HG03565 (cell line): ENCODE measurements around the gene SLC25A12.
"Not testable (repeated sequence)": the region's sequence is repeated elsewhere in the genome, so short reads cannot be mapped to it uniquely, and the experiment has no call there.

ENCODE experiments used
- ATAC-seq: cut with Tn5 transposase; IDR thresholded peaks from one replicate; pipeline ENCODE4 v1.9.1; 2021; ENCODE audit warnings: mild to moderate bottlenecking, moderate library complexity; ENCODE audit not compliant: unreplicated experiment

The SLC25A12 gene

GRCh38 chr2:171835386-171835785 lies 58.7 kb downstream of the SLC25A12 start:
- ATAC-seq = no peak

- no peak for ATAC-seq
Observed at GRCh38 chr2:171834286-171834685, 59.8 kb downstream of the SLC25A12 start.

- ATAC-seq = no peak
Observed at GRCh38 chr2:171832489-171832888, 61.6 kb downstream of the SLC25A12 start.

- ATAC-seq = no peak
Observed at GRCh38 chr2:171830039-171830438, 64.0 kb downstream of the SLC25A12 start.

- no peak for ATAC-seq
Observed at GRCh38 chr2:171824086-171824485, 70.0 kb downstream of the SLC25A12 start.

- no peak for ATAC-seq
Observed at GRCh38 chr2:171822525-171823322, 71.3 kb downstream of the SLC25A12 start.

GRCh38 chr2:171819453-171819852 lies 74.6 kb downstream of the SLC25A12 start:
- ATAC-seq = no peak

GRCh38 chr2:171814883-171815282 lies 79.2 kb downstream of the SLC25A12 start:
- ATAC-seq = no peak

GRCh38 chr2:171814174-171814573 lies 79.9 kb downstream of the SLC25A12 start:
- ATAC-seq = no peak

GRCh38 chr2:171813729-171814128 lies 80.3 kb downstream of the SLC25A12 start:
- no peak for ATAC-seq

- ATAC-seq = no peak
Observed at GRCh38 chr2:171813126-171813525, 80.9 kb downstream of the SLC25A12 start.

GRCh38 chr2:171811245-171811628 lies 82.8 kb downstream of the SLC25A12 start:
- ATAC-seq = no peak

- ATAC-seq = no peak
Observed at GRCh38 chr2:171810422-171811244, 83.4 kb downstream of the SLC25A12 start.

GRCh38 chr2:171808885-171809284 lies 85.2 kb downstream of the SLC25A12 start:
- ATAC-seq = not testable (repeated sequence)

GRCh38 chr2:171807831-171808393 lies 86.1 kb downstream of the SLC25A12 start:
- no peak for ATAC-seq

GRCh38 chr2:171807119-171807518 lies 86.9 kb downstream of the SLC25A12 start:
- no peak for ATAC-seq

GRCh38 chr2:171804456-171804855 lies 89.6 kb downstream of the SLC25A12 start:
- ATAC-seq = no peak

GRCh38 chr2:171803757-171804156 lies 90.3 kb downstream of the SLC25A12 start:
- ATAC-seq = no peak

GRCh38 chr2:171800639-171801038 lies 93.4 kb downstream of the SLC25A12 start:
- ATAC-seq = no peak

GRCh38 chr2:171798156-171798820 lies 95.8 kb downstream of the SLC25A12 start:
- ATAC-seq = no peak

GRCh38 chr2:171794918-171795317 lies 99.1 kb downstream of the SLC25A12 start:
- ATAC-seq = no peak
